ENCODE results near the gene TMEM9. TPM values are rescaled to one million over a fixed set of nuclear protein-coding genes. Genes with fewer than 3 reads are reported as not detected.
A peak's percentile ranks its signal among the peaks of the same experiment; 100 is the strongest.

TMEM9 gene
- total RNA-seq, 2 experiments from 2014 or later = 15.7 to 16.5 TPM

DNA sequence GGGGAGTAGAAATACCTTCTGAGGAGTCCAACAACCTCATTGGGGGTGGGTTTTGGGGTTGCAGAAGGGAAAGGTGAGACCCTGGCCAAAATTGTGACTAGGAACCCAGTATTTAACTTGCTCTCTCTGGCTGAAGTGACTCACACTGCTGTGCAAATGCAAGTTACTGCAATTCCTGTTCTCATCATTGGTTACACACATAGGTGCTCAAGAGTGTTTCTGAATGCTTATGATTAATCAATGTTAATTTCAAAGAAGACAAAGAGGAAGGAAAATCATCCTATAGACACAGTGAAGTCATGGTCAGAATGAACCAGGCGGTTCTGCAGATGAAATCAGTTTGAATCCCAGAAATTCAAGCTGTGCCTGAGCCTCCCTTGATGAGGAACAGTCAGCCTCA lies 30.4 kb downstream of the TMEM9 start:
- DNase-seq = no peak
- Histone ChIP-seq H3K27me3 (ENCODE audit: control insufficient read depth in 1 of 2, insufficient read depth in 2 of 2, low read length in 2 of 2) (peaks cover 10 to 11% of the 10 kb centered on the region in 2 experiments), H3K36me3 (ENCODE audit: insufficient read depth, low read length) (no peaks in the 10 kb centered on the region), H3K27ac (ENCODE audit: low read depth in 1 of 2, low read length in 2 of 2) (no peak overlapping the region), H3K4me1 (ENCODE audit: insufficient read depth, low read length) (peaks cover 6% of the 10 kb centered on the region), H3K4me3 (ENCODE audit: low read length) (no peak overlapping the region), H3K9me3 (ENCODE audit: control insufficient read depth in 1 of 2, insufficient read depth in 1 of 2, low read length in 2 of 2) (no peaks in the 10 kb centered on the region)
- no peaks in the 10 kb centered on the region for H3K36me3 Mint-ChIP-seq (ENCODE audit: low read depth)
- ATAC-seq (ENCODE audit: poor library complexity) = no peak
- ChIA-PET CTCF (no interaction called here), POLR2A (no interaction called here)
- no peaks in the 10 kb centered on the region for H3K9me3 Mint-ChIP-seq
- no peak overlapping the region for H3K4me3 Mint-ChIP-seq
- intact Hi-C loops (cut with DNase I, micrococcal nuclease) = no loop called here
- TF ChIP-seq, protein P1, sequence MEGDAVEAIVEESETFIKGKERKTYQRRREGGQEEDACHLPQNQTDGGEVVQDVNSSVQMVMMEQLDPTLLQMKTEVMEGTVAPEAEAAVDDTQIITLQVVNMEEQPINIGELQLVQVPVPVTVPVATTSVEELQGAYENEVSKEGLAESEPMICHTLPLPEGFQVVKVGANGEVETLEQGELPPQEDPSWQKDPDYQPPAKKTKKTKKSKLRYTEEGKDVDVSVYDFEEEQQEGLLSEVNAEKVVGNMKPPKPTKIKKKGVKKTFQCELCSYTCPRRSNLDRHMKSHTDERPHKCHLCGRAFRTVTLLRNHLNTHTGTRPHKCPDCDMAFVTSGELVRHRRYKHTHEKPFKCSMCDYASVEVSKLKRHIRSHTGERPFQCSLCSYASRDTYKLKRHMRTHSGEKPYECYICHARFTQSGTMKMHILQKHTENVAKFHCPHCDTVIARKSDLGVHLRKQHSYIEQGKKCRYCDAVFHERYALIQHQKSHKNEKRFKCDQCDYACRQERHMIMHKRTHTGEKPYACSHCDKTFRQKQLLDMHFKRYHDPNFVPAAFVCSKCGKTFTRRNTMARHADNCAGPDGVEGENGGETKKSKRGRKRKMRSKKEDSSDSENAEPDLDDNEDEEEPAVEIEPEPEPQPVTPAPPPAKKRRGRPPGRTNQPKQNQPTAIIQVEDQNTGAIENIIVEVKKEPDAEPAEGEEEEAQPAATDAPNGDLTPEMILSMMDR (IDR thresholded peaks at IDR 0.05) = no peak
- no peak overlapping the region for H3K27ac Mint-ChIP-seq
- peaks cover 17% of the 10 kb centered on the region for H3K4me1 Mint-ChIP-seq (ENCODE audit: low read depth)
- peaks cover 28% of the 10 kb centered on the region for H3K27me3 Mint-ChIP-seq

- ChIA-PET CTCF (no interaction called here), POLR2A (no interaction called here)
- ATAC-seq (ENCODE audit: poor library complexity) (no peak), DNase-seq (no peak)
- Mint-ChIP-seq H3K27me3 (peaks cover 19% of the 10 kb centered on the region), H3K4me1 (ENCODE audit: low read depth) (peaks cover 17% of the 10 kb centered on the region), H3K4me3 (no peak overlapping the region), H3K9me3 (no peaks in the 10 kb centered on the region), H3K36me3 (ENCODE audit: low read depth) (no peaks in the 10 kb centered on the region), H3K27ac (no peak overlapping the region)
- Histone ChIP-seq H3K36me3 (ENCODE audit: insufficient read depth, low read length) (no peaks in the 10 kb centered on the region), H3K9me3 (ENCODE audit: control insufficient read depth in 1 of 2, insufficient read depth in 1 of 2, low read length in 2 of 2) (no peaks in the 10 kb centered on the region), H3K4me1 (ENCODE audit: insufficient read depth, low read length) (peaks cover 6% of the 10 kb centered on the region), H3K27ac (ENCODE audit: low read depth in 1 of 2, low read length in 2 of 2) (no peak overlapping the region), H3K27me3 (ENCODE audit: control insufficient read depth in 1 of 2, insufficient read depth in 2 of 2, low read length in 2 of 2) (peaks cover 10 to 11% of the 10 kb centered on the region in 2 experiments), H3K4me3 (ENCODE audit: low read length) (no peak overlapping the region)
- TF ChIP-seq, protein P1 (IDR thresholded peaks at IDR 0.05) = no peak
- intact Hi-C loops (cut with DNase I, micrococcal nuclease) = no loop called here
Measured at GRCh38 chr1:201122321-201122957, 31.8 kb downstream of the TMEM9 start.

DNA sequence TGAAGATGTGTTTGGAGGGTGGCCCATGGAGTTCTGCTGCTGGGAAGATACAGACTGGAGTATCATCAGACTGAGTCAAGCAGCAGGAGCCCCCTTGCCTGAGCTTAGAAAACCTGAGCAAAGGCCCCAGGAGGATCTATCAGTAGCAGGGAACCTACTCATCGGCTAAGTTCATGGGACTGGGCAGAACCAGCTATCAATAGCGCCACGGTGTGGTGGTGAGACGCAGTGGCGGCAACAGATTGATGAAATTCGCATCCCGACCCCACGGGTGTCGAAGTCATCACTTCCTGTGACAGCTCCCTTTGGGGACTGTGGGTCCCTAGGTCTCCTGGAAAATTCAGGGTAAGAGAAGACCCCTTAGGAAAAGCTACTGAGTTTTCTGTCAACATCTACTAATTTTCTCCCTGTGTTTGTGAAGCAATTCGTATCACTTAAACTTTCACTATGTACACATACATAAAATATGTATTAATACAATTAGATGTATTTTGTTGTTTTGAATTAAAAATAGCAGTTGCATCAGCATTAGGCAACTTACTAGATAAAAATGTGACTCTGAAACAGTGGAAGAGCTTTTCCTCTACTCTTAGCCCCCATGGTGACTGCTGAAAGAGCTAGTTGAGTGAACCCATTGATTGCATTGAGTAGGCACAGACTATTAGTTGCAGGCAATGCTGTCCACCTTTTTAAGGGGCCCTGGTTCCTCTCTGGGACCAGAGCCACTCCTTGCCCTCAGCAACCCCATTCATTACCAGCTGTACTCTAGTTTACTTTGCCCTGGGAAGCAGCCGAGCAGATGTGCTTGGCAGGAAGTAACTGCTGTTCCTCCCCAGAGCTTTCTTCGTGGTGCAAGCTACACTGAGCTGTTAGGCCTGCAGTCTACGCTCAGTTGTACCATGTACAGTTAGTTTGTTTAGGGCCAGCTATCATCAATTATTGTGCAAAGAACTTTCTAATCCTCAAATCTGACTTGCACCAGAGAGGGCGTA lies 34.8 kb downstream of the TMEM9 start:
- POLR2A ChIA-PET = interaction anchor here (0.6 to 1.1 kb wide), 2 partner anchors 34 to 104 kb away, joined by 3 read pairs; partner anchors contain the start of gene TMEM9
- H3K4me1 Mint-ChIP-seq (ENCODE audit: low read depth) = peaks cover 29% of the 10 kb centered on the region
- peaks cover 14% of the 10 kb centered on the region for H3K4me1 ChIP-seq (ENCODE audit: insufficient read depth, low read length)
- H3K27ac ChIP-seq (ENCODE audit: low read depth in 1 of 2, low read length in 2 of 2) = no peak overlapping the region
- no peaks in the 10 kb centered on the region for H3K9me3 ChIP-seq (ENCODE audit: control insufficient read depth in 1 of 2, insufficient read depth in 1 of 2, low read length in 2 of 2)
- H3K36me3 Mint-ChIP-seq (ENCODE audit: low read depth) = no peaks in the 10 kb centered on the region
- H3K27ac Mint-ChIP-seq = no peak overlapping the region
- H3K27me3 ChIP-seq (ENCODE audit: control insufficient read depth in 1 of 2, insufficient read depth in 2 of 2, low read length in 2 of 2) = peaks cover 3 to 7% of the 10 kb centered on the region in 2 experiments
- no peak overlapping the region for H3K4me3 ChIP-seq (ENCODE audit: low read length)
- ATAC-seq (ENCODE audit: poor library complexity) (peak; percentile 50), DNase-seq (peak in 13 of 14 experiments; percentile 22 to 74 (median 42))
- CTCF ChIA-PET = interaction anchor here (0.8 to 1.9 kb wide), 14 partner anchors 14 to 148 kb away, joined by 3 to 6 read pairs (median 4); partner anchors contain the start of gene TMEM9
- TF ChIP-seq, protein P1 (IDR thresholded peaks at IDR 0.05) = peak; percentile 47
- intact Hi-C loops (cut with DNase I, micrococcal nuclease) = loop anchor here (2.0 to 10.0 kb wide), 3 partner anchors 31 to 452 kb away; partner anchors contain the start of genes DDX59 (in 1 of the 2) and KIF21B (in 1 of the 2)
- H3K4me3 Mint-ChIP-seq = no peak overlapping the region
- no peaks in the 10 kb centered on the region for H3K9me3 Mint-ChIP-seq
- H3K27me3 Mint-ChIP-seq = peaks cover 9% of the 10 kb centered on the region
- no peaks in the 10 kb centered on the region for H3K36me3 ChIP-seq (ENCODE audit: insufficient read depth, low read length)

Data from CD4-positive, alpha-beta T cell (primary cell).